Raji (cell line): ENCODE measurements around the gene DNAH10.

Source experiments
- POLR2A ChIP-seq: IDR thresholded peaks from 2 replicates; pipeline ENCODE4 v1.6.1; 2011; ENCODE audit warnings: low read depth, low read length, control low read depth; ENCODE audit not compliant: insufficient read depth

Gene DNAH10, protein sequence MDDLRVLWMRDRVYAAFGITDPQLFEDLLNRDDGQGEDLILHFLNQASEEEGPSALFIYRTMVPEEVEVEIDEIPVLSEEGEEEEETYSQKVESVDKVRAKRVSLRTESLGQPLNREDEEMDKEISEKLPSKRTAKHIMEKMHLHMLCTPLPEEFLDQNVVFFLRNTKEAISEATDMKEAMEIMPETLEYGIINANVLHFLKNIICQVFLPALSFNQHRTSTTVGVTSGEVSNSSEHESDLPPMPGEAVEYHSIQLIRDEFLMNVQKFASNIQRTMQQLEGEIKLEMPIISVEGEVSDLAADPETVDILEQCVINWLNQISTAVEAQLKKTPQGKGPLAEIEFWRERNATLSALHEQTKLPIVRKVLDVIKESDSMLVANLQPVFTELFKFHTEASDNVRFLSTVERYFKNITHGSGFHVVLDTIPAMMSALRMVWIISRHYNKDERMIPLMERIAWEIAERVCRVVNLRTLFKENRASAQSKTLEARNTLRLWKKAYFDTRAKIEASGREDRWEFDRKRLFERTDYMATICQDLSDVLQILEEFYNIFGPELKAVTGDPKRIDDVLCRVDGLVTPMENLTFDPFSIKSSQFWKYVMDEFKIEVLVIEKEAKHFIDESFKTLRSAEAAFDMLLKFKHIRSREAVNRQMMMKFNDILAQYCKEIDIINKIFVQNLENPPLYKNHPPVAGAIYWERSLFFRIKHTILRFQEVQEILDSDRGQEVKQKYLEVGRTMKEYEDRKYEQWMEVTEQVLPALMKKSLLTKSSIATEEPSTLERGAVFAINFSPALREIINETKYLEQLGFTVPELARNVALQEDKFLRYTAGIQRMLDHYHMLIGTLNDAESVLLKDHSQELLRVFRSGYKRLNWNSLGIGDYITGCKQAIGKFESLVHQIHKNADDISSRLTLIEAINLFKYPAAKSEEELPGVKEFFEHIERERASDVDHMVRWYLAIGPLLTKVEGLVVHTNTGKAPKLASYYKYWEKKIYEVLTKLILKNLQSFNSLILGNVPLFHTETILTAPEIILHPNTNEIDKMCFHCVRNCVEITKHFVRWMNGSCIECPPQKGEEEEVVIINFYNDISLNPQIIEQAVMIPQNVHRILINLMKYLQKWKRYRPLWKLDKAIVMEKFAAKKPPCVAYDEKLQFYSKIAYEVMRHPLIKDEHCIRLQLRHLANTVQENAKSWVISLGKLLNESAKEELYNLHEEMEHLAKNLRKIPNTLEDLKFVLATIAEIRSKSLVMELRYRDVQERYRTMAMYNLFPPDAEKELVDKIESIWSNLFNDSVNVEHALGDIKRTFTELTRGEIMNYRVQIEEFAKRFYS (N-terminal part only)

GRCh38 chr12:123761841-123762714, at the start of gene DNAH10:
Gene DNAH10 (plus strand): TSS chr12:123762301. CDS start chr12:123762337, 36 bp downstream.
- no peak for TF ChIP-seq POLR2A

DNA sequence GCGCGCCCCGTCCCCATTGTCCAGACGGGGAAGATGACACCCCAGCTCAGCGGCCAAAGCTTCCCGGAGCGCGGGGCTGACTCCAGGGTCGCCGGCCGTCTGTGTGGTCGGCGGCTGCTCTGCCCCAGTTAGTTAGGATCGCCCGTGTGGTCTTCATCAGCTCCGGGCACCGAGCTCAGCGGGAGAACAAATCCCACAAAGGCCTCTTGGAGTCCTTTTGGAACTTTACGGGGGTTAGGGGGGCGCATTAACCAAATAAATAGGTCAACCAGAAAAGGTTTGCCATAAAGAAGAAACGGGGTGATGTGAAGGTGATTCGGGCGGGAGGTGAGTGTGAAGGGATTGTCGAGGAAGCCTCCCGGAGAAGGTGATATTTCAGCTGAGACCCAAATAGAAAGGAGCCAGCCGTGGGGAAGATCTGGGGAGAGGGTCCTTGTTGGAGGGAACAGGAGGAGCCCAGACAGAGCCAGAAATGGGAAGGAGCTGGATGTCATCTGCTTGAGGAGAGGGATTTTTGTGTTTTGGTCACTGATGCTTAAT, 49.3 kb upstream of the DNAH10 start:
- TF ChIP-seq POLR2A, result no peak

- no peak for TF ChIP-seq POLR2A
These were observed 48.7 kb upstream of the DNAH10 start for GRCh38 chr12:123713398-123713797.

DNA sequence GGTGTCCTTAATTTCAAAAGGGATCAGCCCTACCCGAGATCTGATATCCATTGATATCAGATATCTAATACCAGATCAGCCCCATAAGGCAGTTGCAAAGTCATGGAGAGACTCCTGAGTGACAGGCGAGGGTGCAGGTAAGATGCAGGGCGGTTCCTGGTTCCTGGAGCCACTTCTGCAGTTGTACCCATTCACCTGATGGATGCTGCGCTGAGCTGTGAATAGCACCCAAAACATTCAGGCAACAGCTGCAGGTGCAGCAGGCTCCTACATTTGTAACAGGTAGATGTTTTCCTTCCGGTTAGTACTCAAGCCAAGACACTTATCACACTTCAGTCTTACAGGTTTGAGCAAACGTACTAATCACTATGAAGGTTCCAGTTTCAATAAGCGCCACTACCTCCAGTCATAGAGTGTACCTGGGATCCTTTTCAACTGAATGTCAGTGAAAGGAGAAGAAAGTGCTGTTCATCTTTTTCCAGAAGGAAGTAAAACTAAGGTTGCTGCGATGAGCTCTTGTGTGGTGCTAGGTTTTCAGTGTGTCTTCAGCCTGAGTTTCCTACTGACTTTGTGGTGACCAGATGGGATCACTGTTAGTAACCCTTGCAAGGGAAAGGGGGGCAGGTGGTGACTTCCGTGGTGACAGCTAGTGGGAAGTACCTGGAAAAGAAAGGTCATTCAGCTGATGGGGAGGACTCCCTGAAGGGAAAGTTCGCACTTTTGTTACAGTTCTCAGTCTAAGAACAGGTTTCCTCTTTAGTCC, 48.1 kb upstream of the DNAH10 start:
- TF ChIP-seq POLR2A, result no peak

DNA sequence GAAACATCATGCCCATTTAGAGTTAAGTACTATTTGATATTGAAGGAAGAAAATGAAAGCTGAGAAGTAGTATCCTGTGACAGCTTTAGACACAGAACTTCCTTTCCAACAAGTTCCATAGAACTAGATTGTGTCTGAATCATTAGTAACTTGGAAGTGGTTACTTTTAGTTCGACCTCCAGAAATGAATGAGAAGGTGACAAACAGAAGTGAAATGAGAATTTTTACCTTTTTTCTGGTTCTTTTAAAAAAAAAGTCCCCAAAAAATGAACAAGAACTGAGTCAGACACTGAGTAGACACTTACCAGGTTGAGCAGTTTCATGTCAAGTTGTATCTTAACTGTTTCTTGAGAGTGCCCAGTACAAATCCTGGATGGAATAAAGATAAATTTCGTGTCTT, 46.9 kb upstream of the DNAH10 start:
- TF ChIP-seq POLR2A, result no peak

- no peak for TF ChIP-seq POLR2A
These were observed 44.8 kb upstream of the DNAH10 start for GRCh38 chr12:123717350-123717749.

GRCh38 chr12:123720141-123720814, 41.8 kb upstream of the DNAH10 start:
- no peak for TF ChIP-seq POLR2A

GRCh38 chr12:123721245-123721644, 40.9 kb upstream of the DNAH10 start:
- TF ChIP-seq POLR2A, result no peak

DNA sequence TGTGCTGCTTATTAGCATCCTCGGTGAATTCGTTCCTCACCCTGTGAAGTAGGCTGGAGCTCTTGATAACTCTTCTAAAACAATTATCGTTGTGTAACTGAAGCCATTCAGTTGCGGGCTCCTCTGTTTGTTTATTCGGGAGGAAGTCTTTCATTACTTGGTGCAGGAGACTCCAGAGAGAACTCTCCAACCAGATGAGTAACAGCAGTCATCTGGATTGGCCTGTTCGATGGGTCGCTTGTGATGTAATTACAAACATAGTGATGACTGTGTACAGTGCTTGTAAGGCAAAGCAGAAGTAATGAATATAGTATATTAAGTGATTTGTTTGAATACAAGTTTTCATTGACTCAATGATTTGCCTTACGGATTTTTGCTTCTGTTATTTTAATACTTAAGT, 39.1 kb upstream of the DNAH10 start:
- no peak for TF ChIP-seq POLR2A

GRCh38 chr12:123723765-123724164, 38.3 kb upstream of the DNAH10 start:
- no peak for TF ChIP-seq POLR2A

DNA sequence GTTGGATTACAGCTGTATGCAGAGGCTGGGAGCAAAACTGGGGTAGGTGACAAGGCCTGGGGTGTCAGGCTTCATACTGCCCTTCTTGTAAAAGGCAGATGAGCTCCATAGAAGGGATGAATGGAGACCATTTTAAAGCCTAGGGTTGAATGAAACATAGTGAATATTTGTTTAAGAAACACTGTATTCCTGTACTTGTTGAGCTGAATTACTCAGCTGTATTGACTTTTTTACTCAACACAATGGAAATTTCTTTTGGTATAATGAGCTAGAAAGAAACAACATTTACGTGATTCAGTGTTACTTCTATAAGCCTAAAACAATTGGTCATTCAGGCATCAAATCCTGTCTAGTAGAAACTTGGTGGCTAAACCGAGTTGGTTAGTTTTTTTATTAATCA, 35.9 kb upstream of the DNAH10 start:
- TF ChIP-seq POLR2A, result no peak

DNA sequence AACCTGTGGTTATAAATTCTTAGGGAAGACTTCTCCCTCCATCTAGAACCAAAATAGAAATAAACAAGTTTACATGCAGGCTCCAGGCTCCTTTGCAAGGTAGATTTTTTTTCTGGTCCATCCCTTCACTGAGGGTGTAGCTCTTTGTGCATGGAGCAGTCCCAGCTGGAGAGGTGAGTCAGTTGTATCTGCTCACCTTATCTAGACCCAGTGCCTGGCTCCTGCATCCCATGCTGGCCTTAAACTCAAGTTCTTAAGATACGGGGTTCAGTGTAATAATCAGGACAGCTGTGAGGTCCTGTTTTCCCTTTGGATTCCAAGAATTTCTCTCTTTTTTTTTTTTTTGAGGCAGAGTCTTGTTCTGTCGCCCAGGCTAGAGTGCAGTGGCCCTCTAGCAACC, 35.1 kb upstream of the DNAH10 start:
- no peak for TF ChIP-seq POLR2A

- TF ChIP-seq POLR2A, result no peak
These were observed 34.2 kb upstream of the DNAH10 start for GRCh38 chr12:123727878-123728277.

GRCh38 chr12:123731596-123731995, 30.5 kb upstream of the DNAH10 start:
- no peak for TF ChIP-seq POLR2A
